ENCODE data around the gene SUSD1. TPM values are rescaled to one million over a fixed set of nuclear protein-coding genes. Genes with fewer than 3 reads are reported as not detected.

SUSD1 gene
- total RNA-seq, 1 experiment from 2014 or later = 7.9 TPM

- H3K27ac ChIP-seq (ENCODE audit: low read depth, low read length) = no peak overlapping the region
- intact Hi-C loops (cut with micrococcal nuclease) = no loop called here
- no TSS peak for BruUV-seq (replicated peaks)
- no peaks in the 10 kb centered on the region for H3K4me1 ChIP-seq (ENCODE audit: control insufficient read depth in 1 of 2, insufficient read depth in 2 of 2, low read length in 2 of 2)
- POLR2A ChIA-PET = no interaction called here
- TF ChIP-seq POLR2A (IDR thresholded peaks at IDR 0.05; ENCODE audit: borderline replicate concordance, extremely low read depth, insufficient read depth, insufficient read length) (no peak), TCF7L2 (IDR thresholded peaks at IDR 0.05; ENCODE audit: borderline replicate concordance, extremely low read depth, insufficient read depth, insufficient read length) (no peak), SP1 (IDR thresholded peaks at IDR 0.05; ENCODE audit: low read depth) (no peak), ATF3 (IDR thresholded peaks at IDR 0.05) (no peak), POLR2AphosphoS5 (IDR thresholded peaks at IDR 0.05; ENCODE audit: low read depth, low read length) (no peak), ZNF274 (IDR thresholded peaks at IDR 0.05; ENCODE audit: low read depth, low read length) (no peak), ELF1 (IDR thresholded peaks at IDR 0.05; ENCODE audit: borderline replicate concordance, low read depth) (no peak), EZH2 (IDR thresholded peaks at IDR 0.05) (no peak), EZH2phosphoT487 (IDR thresholded peaks at IDR 0.05; ENCODE audit: borderline replicate concordance) (no peak), CEBPB (IDR thresholded peaks at IDR 0.05; ENCODE audit: low read depth) (no peak), SIN3A (IDR thresholded peaks at IDR 0.05; ENCODE audit: low read depth) (no peak), JUND (IDR thresholded peaks at IDR 0.05) (no peak), EGR1 (IDR thresholded peaks at IDR 0.05; ENCODE audit: low read depth) (no peak), ZFX (IDR thresholded peaks at IDR 0.05) (no peak), YY1 (IDR thresholded peaks at IDR 0.05; ENCODE audit: extremely low read depth, insufficient replicate concordance, low read depth, low read length) (no peak), FOSL1 (IDR thresholded peaks at IDR 0.05; ENCODE audit: low read depth) (no peak)
- TF ChIP-seq, protein P1, sequence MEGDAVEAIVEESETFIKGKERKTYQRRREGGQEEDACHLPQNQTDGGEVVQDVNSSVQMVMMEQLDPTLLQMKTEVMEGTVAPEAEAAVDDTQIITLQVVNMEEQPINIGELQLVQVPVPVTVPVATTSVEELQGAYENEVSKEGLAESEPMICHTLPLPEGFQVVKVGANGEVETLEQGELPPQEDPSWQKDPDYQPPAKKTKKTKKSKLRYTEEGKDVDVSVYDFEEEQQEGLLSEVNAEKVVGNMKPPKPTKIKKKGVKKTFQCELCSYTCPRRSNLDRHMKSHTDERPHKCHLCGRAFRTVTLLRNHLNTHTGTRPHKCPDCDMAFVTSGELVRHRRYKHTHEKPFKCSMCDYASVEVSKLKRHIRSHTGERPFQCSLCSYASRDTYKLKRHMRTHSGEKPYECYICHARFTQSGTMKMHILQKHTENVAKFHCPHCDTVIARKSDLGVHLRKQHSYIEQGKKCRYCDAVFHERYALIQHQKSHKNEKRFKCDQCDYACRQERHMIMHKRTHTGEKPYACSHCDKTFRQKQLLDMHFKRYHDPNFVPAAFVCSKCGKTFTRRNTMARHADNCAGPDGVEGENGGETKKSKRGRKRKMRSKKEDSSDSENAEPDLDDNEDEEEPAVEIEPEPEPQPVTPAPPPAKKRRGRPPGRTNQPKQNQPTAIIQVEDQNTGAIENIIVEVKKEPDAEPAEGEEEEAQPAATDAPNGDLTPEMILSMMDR (IDR thresholded peaks at IDR 0.05 in 2 of 3, conservative IDR thresholded peaks at IDR 0.05 in 1 of 3; ENCODE audit: borderline replicate concordance in 1 of 3, insufficient read depth in 1 of 3, low read depth in 2 of 3, low read length in 2 of 3) = no peak
- no peaks in the 10 kb centered on the region for H3K27me3 ChIP-seq (ENCODE audit: insufficient read depth, low read length)
- no peaks in the 10 kb centered on the region for H3K79me2 ChIP-seq (ENCODE audit: insufficient read depth, low read length)
- DNase-seq (ENCODE audit: low read depth, low spot score) (no peak), ATAC-seq (no peak)
- H3K9me3 ChIP-seq (ENCODE audit: control insufficient read depth in 1 of 2, insufficient read depth in 1 of 2, low read depth in 1 of 2, low read length in 2 of 2) = no peaks in the 10 kb centered on the region
- no peaks in the 10 kb centered on the region for H3K9me2 ChIP-seq (ENCODE audit: insufficient read depth)
- no peak overlapping the region for H3K4me2 ChIP-seq (ENCODE audit: low read length)
- no peak overlapping the region for H3K4me3 ChIP-seq (replicated peaks in 1 of 2; ENCODE audit: low read depth in 1 of 2, low read length in 2 of 2)
- RAD21 ChIA-PET (ENCODE audit: low non-redundant PET in 1 of 2, low total read pairs in 2 of 2, uncharacterized antibody in 2 of 2, unreplicated experiment in 2 of 2) = interaction anchor here in 1 of 2 experiments (0.7 kb wide), 1 partner anchor 70 kb away, joined by 4 read pairs; no protein-coding TSS in a partner anchor
- CTCF ChIA-PET = no interaction called here
- no peak overlapping the region for H3K9ac ChIP-seq (ENCODE audit: low read length)
- no peaks in the 10 kb centered on the region for H4K20me1 ChIP-seq (ENCODE audit: insufficient read depth)
- no peaks in the 10 kb centered on the region for H3K36me3 ChIP-seq (ENCODE audit: control insufficient read depth in 1 of 2, insufficient read depth in 2 of 2, low read length in 2 of 2)
- H2AFZ ChIP-seq (ENCODE audit: low read depth, low read length, poor library complexity, severe bottlenecking) = no peak overlapping the region
These were observed 13.8 kb upstream of the SUSD1 start for GRCh38 chr9:112188884-112189283.

All from HCT116 (cell line).